A549 (cell line): ENCODE data around the gene KCNIP4. TPM values are rescaled to one million over a fixed set of nuclear protein-coding genes. Genes with fewer than 3 reads are reported as not detected.

Source experiments
- ATAC-seq, 2 experiments: fragments of 200-7000 bp in 1 of 2; fragments of >200 bp in 1 of 2; cut with Nextera tagmentation in 1 of 2; cut with Tn5 transposase in 1 of 2; 3 replicates each; pipeline versions ENCODE4 v1.8.0 to v1.9.1; 2018 to 2020; ENCODE audit warnings: mild to moderate bottlenecking in 1 of 2, moderate library complexity in 1 of 2
- CTCF ChIA-PET: fragments of 300-600 bp; sonication (Branson Sonifier 250); formaldehyde crosslinking; extraction: SDS; loops from one replicate; lab custom pipeline; 2021; ENCODE audit warnings: antibody characterized with exemption, inconsistent platforms; lab: Yijun Ruan, JAX
- POLR2A ChIA-PET: fragments of 350-600 bp; formaldehyde crosslinking; extraction: SDS; loops from one replicate; lab custom pipeline; 2021; ENCODE audit warnings: antibody characterized with exemption, inconsistent platforms; lab: Yijun Ruan, JAX
- DNase-seq, 2 experiments: peaks; one replicate each; pipeline versions ENCODE4 v3.0.0 to v3.0.0-alpha.2; 2011 to 2016; ENCODE audit warnings: low read depth in 1 of 2, low spot score in 1 of 2
- FAIRE-seq: peaks from 2 replicates; lab custom pipeline; 2011; peaks lifted over from hg19 to GRCh38; lab: Jason Lieb, UNC
- H3K27ac ChIP-seq, 2 experiments: fragments of >200 bp; sonication (Bioruptor Twin); formaldehyde crosslinking; 3 replicates each; pipeline ENCODE4 v1.5.1; 2016 to 2017
- H3K4me1 ChIP-seq: fragments of >200 bp; sonication (Bioruptor Twin); formaldehyde crosslinking; 3 replicates; pipeline ENCODE4 v1.6.1; 2016
- H3K4me2 ChIP-seq: fragments of >200 bp; sonication (Bioruptor Twin); formaldehyde crosslinking; 3 replicates; pipeline ENCODE4 v1.6.1; 2016
- H3K4me3 ChIP-seq: fragments of >200 bp; sonication (Bioruptor Twin); formaldehyde crosslinking; 3 replicates; pipeline ENCODE4 v1.5.1; 2016
- H3K9me3 ChIP-seq: fragments of >200 bp; sonication (Bioruptor Twin); formaldehyde crosslinking; 3 replicates; pipeline ENCODE4 v1.6.1; 2016
- ATOH8 ChIP-seq: fragments of 250-450 bp; sonication (Bioruptor Pico); IDR thresholded peaks from 2 replicates; pipeline ENCODE4 v1.5.0; 2020; ENCODE audit warnings: low read depth, mild to moderate bottlenecking, moderate library complexity
- BHLHE40 ChIP-seq: IDR thresholded peaks from 2 replicates; pipeline ENCODE4 v1.6.1; 2012; ENCODE audit warnings: low read depth, low read length, inconsistent platforms
- CBX2 ChIP-seq: fragments of 200-600 bp; sonication (generic); IDR thresholded peaks from 2 replicates; pipeline ENCODE4 v1.6.1; 2016; ENCODE audit warnings: low read depth, mild to moderate bottlenecking, borderline replicate concordance
- CEBPB ChIP-seq, 2 experiments: fragments of >200 bp in 1 of 2; sonication (Bioruptor Twin) in 1 of 2; formaldehyde crosslinking in 1 of 2; IDR thresholded peaks; 2 replicates each; pipeline ENCODE4 v1.6.1; 2012 to 2016
- CHD2 ChIP-seq: fragments of 150-350 bp; IDR thresholded peaks from 2 replicates; pipeline ENCODE4 v1.6.1; 2014; ENCODE audit warnings: low read length; ENCODE audit not compliant: partially characterized antibody
- EHMT2 ChIP-seq: fragments of 200-600 bp; sonication (generic); IDR thresholded peaks from 2 replicates; pipeline ENCODE4 v1.6.1; 2016; ENCODE audit warnings: antibody characterized with exemption, low read depth, mild to moderate bottlenecking, moderate library complexity
- FOSL2 ChIP-seq, 2 experiments: fragments of 450-650 bp in 1 of 2; fragments of >200 bp in 1 of 2; sonication (Bioruptor Twin) in 1 of 2; formaldehyde crosslinking; IDR thresholded peaks; 2 replicates each; pipeline versions ENCODE4 v1.5.0 to v1.6.1; 2016 to 2020; ENCODE audit warnings: mild to moderate bottlenecking in 1 of 2, moderate library complexity in 1 of 2
- GATA3 ChIP-seq: IDR thresholded peaks from 2 replicates; pipeline ENCODE4 v1.6.1; 2012; ENCODE audit warnings: borderline replicate concordance
- HES2 ChIP-seq: fragments of >200 bp; sonication (Bioruptor Twin); formaldehyde crosslinking; IDR thresholded peaks from 2 replicates; pipeline ENCODE4 v1.6.1; 2016
- HOXB5 ChIP-seq: fragments of 250-450 bp; sonication (Bioruptor Pico); IDR thresholded peaks from 2 replicates; pipeline ENCODE4 v1.5.0; 2020; ENCODE audit warnings: mild to moderate bottlenecking, moderate library complexity
- JUNB ChIP-seq: fragments of >200 bp; sonication (Bioruptor Twin); formaldehyde crosslinking; IDR thresholded peaks from 2 replicates; pipeline ENCODE4 v1.6.1; 2016
- KDM1A ChIP-seq: fragments of 200-600 bp; sonication (generic); IDR thresholded peaks from 2 replicates; pipeline ENCODE4 v1.6.1; 2016; ENCODE audit warnings: low read depth, mild to moderate bottlenecking
- MAZ ChIP-seq: fragments of 150-350 bp; IDR thresholded peaks from 2 replicates; pipeline ENCODE4 v1.6.1; 2014; ENCODE audit warnings: antibody characterized with exemption, low read depth, low read length, borderline replicate concordance
- MYC ChIP-seq: IDR thresholded peaks from 2 replicates; pipeline ENCODE4 v1.6.1; 2012; ENCODE audit warnings: mild to moderate bottlenecking, inconsistent platforms, low read length, improper control_type of control experiment, borderline replicate concordance
- NR3C1 ChIP-seq: fragments of >200 bp; sonication (Bioruptor Twin); formaldehyde crosslinking; IDR thresholded peaks from 3 replicates; pipeline ENCODE4 v1.6.1; 2017
- PBX3 ChIP-seq: IDR thresholded peaks from 2 replicates; pipeline ENCODE4 v1.6.1; 2012
- POLR2AphosphoS2 ChIP-seq: conservative IDR thresholded peaks from 2 replicates; pipeline ENCODE4 v1.6.1; 2012; ENCODE audit warnings: low read length, improper control_type of control experiment, inconsistent platforms
- RAD21 ChIP-seq, 2 experiments: fragments of >200 bp in 1 of 2; sonication (Bioruptor Twin) in 1 of 2; formaldehyde crosslinking in 1 of 2; IDR thresholded peaks in 1 of 2; conservative IDR thresholded peaks in 1 of 2; 2 replicates in 1 of 2; 3 replicates in 1 of 2; pipeline ENCODE4 v1.6.1; 2012 to 2018; ENCODE audit warnings: inconsistent platforms in 1 of 2
- RFX5 ChIP-seq: fragments of 450-650 bp; IDR thresholded peaks from 2 replicates; pipeline ENCODE4 v1.7.1; 2014; ENCODE audit warnings: antibody characterized with exemption, mild to moderate bottlenecking, moderate library complexity
- RNF2 ChIP-seq: fragments of 200-600 bp; sonication (generic); IDR thresholded peaks from 2 replicates; pipeline ENCODE4 v1.6.1; 2016; ENCODE audit warnings: low read depth, mild to moderate bottlenecking, antibody characterized with exemption, moderate library complexity, borderline replicate concordance
- SREBF2 ChIP-seq: fragments of 450-650 bp; IDR thresholded peaks from 2 replicates; pipeline ENCODE4 v1.6.1; 2014; ENCODE audit warnings: mild to moderate bottlenecking, moderate library complexity
- TFCP2L1 ChIP-seq: fragments of 250-450 bp; sonication (Bioruptor Pico); IDR thresholded peaks from 2 replicates; pipeline ENCODE4 v1.5.0; 2021; ENCODE audit warnings: mild to moderate bottlenecking
- USF2 ChIP-seq: fragments of 450-650 bp; IDR thresholded peaks from 2 replicates; pipeline ENCODE4 v1.6.1; 2014; ENCODE audit warnings: antibody characterized with exemption
- ZSCAN20 ChIP-seq: fragments of 250-450 bp; sonication (Bioruptor Pico); IDR thresholded peaks from 2 replicates; pipeline ENCODE4 v1.8.0; 2022; ENCODE audit warnings: mild to moderate bottlenecking, moderate library complexity
- WGBS: methylation state at CpG from one replicate; pipeline ENCODE4 v1.1.6; 2017; ENCODE audit errors: missing lambda C conversion rate; 5-methylcytosine and 5-hydroxymethylcytosine counted together
- polyA plus RNA-seq, 4 experiments: library from polyadenylated mRNA; depleted of rRNA in 3 of 4; stranded (reverse); fragments of >200 nt; fragmentation: RNase III in 1 of 4; extraction: RNeasy Plus Mini Kit Qiagen cat#74134 plus additional on column Dnase treatment in 1 of 4; gene quantifications; 2 replicates in 3 of 4; 3 replicates in 1 of 4; pipeline ENCODE4 v1.2.3, GENCODE V29; 2011 to 2017

Gene KCNIP4
- polyA plus RNA-seq, 2 of the 4 experiments (the other 2 are of a cell fraction), result not detected

GRCh38 chr4:21873145-21873544 is 75.4 kb downstream of the KCNIP4 start (continued):
- no peak for TF ChIP-seq USF2
- TF ChIP-seq PBX3, result no peak
- no peak for TF ChIP-seq SREBF2
- TF ChIP-seq, all 56 proteins: peak for 0

- CTCF ChIA-PET, result no interaction called here
- POLR2A ChIA-PET, result no interaction called here
- Histone ChIP-seq H3K4me1 (no peaks in the 10 kb centered on the region), H3K4me3 (no peak overlapping the region), H3K4me2 (no peak overlapping the region), H3K27ac (no peak overlapping the region), H3K9me3 (no peaks in the 10 kb centered on the region)
- no peak for DNase-seq
- no peak for ATAC-seq
- FAIRE-seq, result no peak
- WGBS, result 11% methylated on average over 5 of the region's 5 CpGs
- TF ChIP-seq MAZ, result no peak
- no peak for TF ChIP-seq EHMT2
- TF ChIP-seq ZSCAN20 (CRISPR knock-in tag), result no peak
- TF ChIP-seq TFCP2L1, result no peak
- TF ChIP-seq MYC, result no peak
- TF ChIP-seq CHD2, result no peak
- TF ChIP-seq BHLHE40, result no peak
- no peak for TF ChIP-seq PBX3
- TF ChIP-seq CEBPB (IDR thresholded peaks at IDR 0.05), result no peak
- TF ChIP-seq CBX2, result no peak
- no peak for TF ChIP-seq GATA3
- TF ChIP-seq POLR2AphosphoS2, result no peak
- TF ChIP-seq USF2, result no peak
- TF ChIP-seq HOXB5 (CRISPR knock-in tag), result no peak
- no peak for TF ChIP-seq RFX5
- TF ChIP-seq KDM1A, result no peak
- no peak for TF ChIP-seq RAD21 (conservative IDR thresholded peaks at IDR 0.05 in 1 of 2, IDR thresholded peaks at IDR 0.05 in 1 of 2)
These were observed 76.5 kb downstream of the KCNIP4 start for GRCh38 chr4:21872101-21872500.

- ChIA-PET CTCF (interaction anchor here (0.6 to 0.7 kb wide), 2 partner anchors 188 to 303 kb away, joined by 3 to 4 read pairs; no protein-coding TSS in a partner anchor), POLR2A (no interaction called here)
- Histone ChIP-seq H3K27ac (no peak overlapping the region), H3K9me3 (no peaks in the 10 kb centered on the region), H3K4me2 (no peak overlapping the region), H3K4me3 (no peak overlapping the region), H3K4me1 (no peaks in the 10 kb centered on the region)
- 35% methylated on average over 8 of the region's 8 CpGs for WGBS
- no peak for FAIRE-seq
- no peak for DNase-seq
- ATAC-seq, result no peak
- TF ChIP-seq JUNB, result no peak
- no peak for TF ChIP-seq MYC
- TF ChIP-seq RNF2, result no peak
- TF ChIP-seq HES2, result no peak
- no peak for TF ChIP-seq PBX3
- no peak for TF ChIP-seq RAD21 (conservative IDR thresholded peaks at IDR 0.05 in 1 of 2, IDR thresholded peaks at IDR 0.05 in 1 of 2)
- no peak for TF ChIP-seq ATOH8 (CRISPR knock-in tag)
- no peak for TF ChIP-seq NR3C1
- no peak for TF ChIP-seq FOSL2 (IDR thresholded peaks at IDR 0.05)
- no peak for TF ChIP-seq FOSL2 (CRISPR knock-in tag; IDR thresholded peaks at IDR 0.05)
These were observed 78.4 kb downstream of the KCNIP4 start for GRCh38 chr4:21869978-21870745.
